ENCODE measurements around the gene GALNT18. TPM values are rescaled to one million over a fixed set of nuclear protein-coding genes. Genes with fewer than 3 reads are reported as not detected.

GALNT18 gene
- total and polyA plus RNA-seq, 9 donors: 3.0 to 13.2 (median 7.7) TPM

- intact Hi-C loops (cut with DNase I): no loop called here
- Histone ChIP-seq H3K9me3 (no peaks in the 10 kb centered on the region), H3K4me3 (no peak overlapping the region), H3K27ac (no peak overlapping the region), H3K4me1 (ENCODE audit: insufficient read depth) (peaks cover 4% of the 10 kb centered on the region), H3K27me3 (no peaks in the 10 kb centered on the region), H3K36me3 (no peaks in the 10 kb centered on the region)
- no peak for DNase-seq
- TF ChIP-seq EP300 (IDR thresholded peaks at IDR 0.05) (no peak), CTCF (IDR thresholded peaks at IDR 0.05) (no peak), POLR2A (IDR thresholded peaks at IDR 0.05) (no peak)
- 63 to 76% (median 66%) methylated on average over 3 of the region's 3 CpGs for WGBS, 3 donors
Measured at GRCh38 chr11:11401960-11402535, 219.8 kb downstream of the GALNT18 start.

GRCh38 chr11:11400635-11401232, 221.1 kb downstream of the GALNT18 start:
- H3K4me1 ChIP-seq (ENCODE audit: insufficient read depth): no peaks in the 10 kb centered on the region
- WGBS, 3 donors: 94 to 96% (median 94%) methylated on average over 9 of the region's 9 CpGs

GRCh38 chr11:11400121-11400520, 221.7 kb downstream of the GALNT18 start:
- Histone ChIP-seq H3K4me3 (no peak overlapping the region), H3K27ac (no peak overlapping the region), H3K27me3 (no peaks in the 10 kb centered on the region), H3K36me3 (no peaks in the 10 kb centered on the region), H3K4me1 (ENCODE audit: insufficient read depth) (no peaks in the 10 kb centered on the region), H3K9me3 (no peaks in the 10 kb centered on the region)
- no peak for DNase-seq
- intact Hi-C loops (cut with DNase I): no loop called here
- TF ChIP-seq CTCF (IDR thresholded peaks at IDR 0.05) (no peak), EP300 (IDR thresholded peaks at IDR 0.05) (no peak), POLR2A (IDR thresholded peaks at IDR 0.05) (no peak)
- 96 to 99% (median 97%) methylated on average over 3 of the region's 3 CpGs for WGBS, 3 donors

More at GRCh38 chr11:11400635-11401232, 221.1 kb downstream of the GALNT18 start:
- DNase-seq: no peak
- H3K9me3 ChIP-seq: no peaks in the 10 kb centered on the region
- no peaks in the 10 kb centered on the region for H3K36me3 ChIP-seq
- no peak overlapping the region for H3K27ac ChIP-seq
- no peaks in the 10 kb centered on the region for H3K27me3 ChIP-seq
- no peak overlapping the region for H3K4me3 ChIP-seq
- intact Hi-C loops (cut with DNase I): no loop called here
- no peak for TF ChIP-seq CTCF (IDR thresholded peaks at IDR 0.05)
- TF ChIP-seq EP300 (IDR thresholded peaks at IDR 0.05): no peak
- no peak for TF ChIP-seq POLR2A (IDR thresholded peaks at IDR 0.05)

GRCh38 chr11:11397781-11398180, 224.0 kb downstream of the GALNT18 start:
- DNase-seq: no peak
- no peaks in the 10 kb centered on the region for H3K27me3 ChIP-seq
- intact Hi-C loops (cut with DNase I): no loop called here
- H3K36me3 ChIP-seq: no peaks in the 10 kb centered on the region
- no peak for TF ChIP-seq POLR2A (IDR thresholded peaks at IDR 0.05)
- no peak for TF ChIP-seq EP300 (IDR thresholded peaks at IDR 0.05)
- no peak for TF ChIP-seq CTCF (IDR thresholded peaks at IDR 0.05)
- no peak overlapping the region for H3K4me3 ChIP-seq
- no peak overlapping the region for H3K27ac ChIP-seq
- 94 to 98% (median 96%) methylated on average over 3 of the region's 3 CpGs for WGBS, 3 donors
- H3K4me1 ChIP-seq (ENCODE audit: insufficient read depth): no peaks in the 10 kb centered on the region
- H3K9me3 ChIP-seq: no peaks in the 10 kb centered on the region

All from ovary (tissue), 9 donors.